ENCODE data around the gene GGTLC2. TPM values are rescaled to one million over a fixed set of nuclear protein-coding genes. Genes with fewer than 3 reads are reported as not detected.
A peak's percentile ranks its signal among the peaks of the same experiment; 100 is the strongest.
"Not testable (repeated sequence)": the region's sequence is repeated elsewhere in the genome, so short reads cannot be mapped to it uniquely, and the experiment has no call there.

Gene GGTLC2
- total RNA-seq, 1 experiment from 2014 or later: not detected

DNA sequence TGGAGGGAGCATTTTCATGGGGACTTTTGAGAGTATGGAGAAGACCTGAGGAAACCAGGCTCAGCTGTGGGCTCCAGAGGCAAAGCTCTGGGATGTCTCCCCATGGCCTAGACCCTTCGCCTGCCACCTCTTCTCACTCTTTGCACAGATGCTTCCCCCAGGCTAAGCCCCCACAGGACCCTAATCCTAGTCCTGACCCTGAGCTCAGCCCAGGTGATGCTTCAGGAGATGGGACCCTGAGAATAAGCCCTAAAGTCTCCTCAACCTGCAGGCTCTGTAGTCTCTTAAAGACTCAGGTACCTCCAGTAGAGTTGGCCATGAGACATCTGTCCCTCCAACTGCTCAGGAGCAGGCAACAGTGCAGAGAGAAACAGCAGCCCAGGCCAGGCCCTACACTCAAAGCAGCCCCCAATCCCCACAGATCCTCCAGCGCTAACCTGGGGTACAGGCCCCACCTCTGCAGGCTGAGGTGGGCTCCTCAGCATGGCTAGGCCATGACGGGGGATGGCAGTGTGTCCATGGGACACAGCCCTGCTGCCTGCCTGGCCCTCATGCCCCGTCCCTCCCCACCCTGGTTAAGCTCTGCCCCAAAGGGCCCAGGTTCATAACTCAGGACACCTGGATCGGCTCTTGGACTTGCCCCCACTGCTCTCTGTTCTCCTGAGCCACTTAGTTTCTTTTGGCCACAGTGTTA is 39.4 kb downstream of the GGTLC2 start:
- Histone ChIP-seq H3K4me3 (ENCODE audit: low read depth, low read length, poor library complexity, severe bottlenecking) (no peak overlapping the region), H3K4me1 (ENCODE audit: insufficient read depth, low read length, poor library complexity, severe bottlenecking) (no peaks in the 10 kb centered on the region), H3K36me3 (ENCODE audit: insufficient read depth, low read length, poor library complexity, severe bottlenecking) (no peaks in the 10 kb centered on the region), H3K27ac (ENCODE audit: low read depth, low read length, poor library complexity, severe bottlenecking) (no peak overlapping the region), H3K9me3 (ENCODE audit: low read depth, low read length, poor library complexity, severe bottlenecking) (no peaks in the 10 kb centered on the region), H3K27me3 (replicated peaks; ENCODE audit: insufficient read depth, low read depth, low read length, poor library complexity) (peaks cover 9% of the 10 kb centered on the region)
- POLR2A ChIA-PET (ENCODE audit: low non-redundant PET): no interaction called here
- DNase-seq (ENCODE audit: low spot score): no peak
- CTCF ChIA-PET: no interaction called here
- intact Hi-C loops (cut with micrococcal nuclease; ENCODE audit: unreplicated experiment): loop anchor here (10.0 kb wide), 1 partner anchor 99 kb away; no protein-coding TSS in a partner anchor
- no TSS peak for BruUV-seq (replicated peaks)
- TF ChIP-seq, protein P1, sequence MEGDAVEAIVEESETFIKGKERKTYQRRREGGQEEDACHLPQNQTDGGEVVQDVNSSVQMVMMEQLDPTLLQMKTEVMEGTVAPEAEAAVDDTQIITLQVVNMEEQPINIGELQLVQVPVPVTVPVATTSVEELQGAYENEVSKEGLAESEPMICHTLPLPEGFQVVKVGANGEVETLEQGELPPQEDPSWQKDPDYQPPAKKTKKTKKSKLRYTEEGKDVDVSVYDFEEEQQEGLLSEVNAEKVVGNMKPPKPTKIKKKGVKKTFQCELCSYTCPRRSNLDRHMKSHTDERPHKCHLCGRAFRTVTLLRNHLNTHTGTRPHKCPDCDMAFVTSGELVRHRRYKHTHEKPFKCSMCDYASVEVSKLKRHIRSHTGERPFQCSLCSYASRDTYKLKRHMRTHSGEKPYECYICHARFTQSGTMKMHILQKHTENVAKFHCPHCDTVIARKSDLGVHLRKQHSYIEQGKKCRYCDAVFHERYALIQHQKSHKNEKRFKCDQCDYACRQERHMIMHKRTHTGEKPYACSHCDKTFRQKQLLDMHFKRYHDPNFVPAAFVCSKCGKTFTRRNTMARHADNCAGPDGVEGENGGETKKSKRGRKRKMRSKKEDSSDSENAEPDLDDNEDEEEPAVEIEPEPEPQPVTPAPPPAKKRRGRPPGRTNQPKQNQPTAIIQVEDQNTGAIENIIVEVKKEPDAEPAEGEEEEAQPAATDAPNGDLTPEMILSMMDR (conservative IDR thresholded peaks at IDR 0.05; ENCODE audit: low read depth, low read length): no peak
- TF ChIP-seq EZH2 (IDR thresholded peaks at IDR 0.05; ENCODE audit: borderline replicate concordance, low read depth, low read length, poor library complexity, severe bottlenecking): no peak

DNA sequence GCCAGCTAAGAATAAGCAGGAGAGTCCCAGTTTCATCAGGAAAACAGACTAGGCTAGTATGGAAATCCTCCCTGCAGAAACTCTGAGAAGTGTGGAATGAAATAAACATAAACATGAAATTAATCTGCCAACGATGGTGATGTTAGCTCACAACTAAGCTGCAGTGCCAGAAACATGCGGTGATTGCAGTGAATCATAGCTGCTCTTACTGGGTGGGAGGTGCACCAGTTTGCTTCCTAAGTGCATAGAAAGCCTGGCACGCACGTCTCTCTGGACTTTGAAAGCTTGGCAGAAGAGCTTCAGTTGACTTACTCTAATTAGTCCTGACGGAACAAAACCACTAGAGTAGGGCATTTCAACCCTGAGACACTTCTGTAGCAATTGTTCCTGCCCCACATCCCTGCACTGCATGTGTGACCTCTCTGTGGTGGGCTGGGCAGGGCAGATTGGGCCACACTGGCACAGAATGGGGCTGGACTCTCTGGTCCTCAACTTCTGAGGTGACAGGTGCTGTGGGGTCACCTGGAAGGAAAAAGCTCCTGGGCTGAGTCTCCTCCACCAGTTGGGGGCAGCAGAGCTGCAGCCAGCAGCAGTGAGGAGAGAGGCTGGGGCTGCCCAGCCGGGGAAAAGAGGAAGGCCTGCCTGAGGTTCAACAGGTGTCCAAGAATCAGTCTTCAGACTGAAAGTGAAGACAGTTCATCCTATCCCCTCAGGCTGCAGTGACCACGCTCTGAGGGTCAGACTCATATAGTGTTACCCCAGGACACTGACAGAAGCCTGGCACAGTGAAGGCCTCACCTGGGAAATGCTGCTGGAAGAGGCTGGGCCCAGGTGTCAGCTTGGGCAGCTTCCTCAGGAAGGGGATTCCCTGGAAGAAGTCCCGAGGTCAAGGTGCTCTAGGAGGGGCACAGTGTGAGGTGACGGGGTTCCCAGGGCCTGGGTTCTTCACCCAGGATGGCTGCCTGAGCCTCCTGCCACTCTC is 40.5 kb downstream of the GGTLC2 start:
- intact Hi-C loops (cut with micrococcal nuclease; ENCODE audit: unreplicated experiment): loop anchor here (10.0 kb wide), 1 partner anchor 100 kb away; no protein-coding TSS in a partner anchor
- ChIA-PET CTCF (no interaction called here), POLR2A (ENCODE audit: low non-redundant PET) (no interaction called here)
- H3K27me3 ChIP-seq (replicated peaks; ENCODE audit: insufficient read depth, low read depth, low read length, poor library complexity): peaks cover 2% of the 10 kb centered on the region
- H3K4me1 ChIP-seq (ENCODE audit: insufficient read depth, low read length, poor library complexity, severe bottlenecking): no peaks in the 10 kb centered on the region
- no peak overlapping the region for H3K27ac ChIP-seq (ENCODE audit: low read depth, low read length, poor library complexity, severe bottlenecking)
- H3K9me3 ChIP-seq (ENCODE audit: low read depth, low read length, poor library complexity, severe bottlenecking): no peaks in the 10 kb centered on the region
- BruUV-seq (replicated peaks): no TSS peak
- no peak for DNase-seq (ENCODE audit: low spot score)
- TF ChIP-seq, protein P1 (conservative IDR thresholded peaks at IDR 0.05; ENCODE audit: low read depth, low read length): peak; percentile 53
- TF ChIP-seq EZH2 (IDR thresholded peaks at IDR 0.05; ENCODE audit: borderline replicate concordance, low read depth, low read length, poor library complexity, severe bottlenecking): no peak
- no peaks in the 10 kb centered on the region for H3K36me3 ChIP-seq (ENCODE audit: insufficient read depth, low read length, poor library complexity, severe bottlenecking)
- no peak overlapping the region for H3K4me3 ChIP-seq (ENCODE audit: low read depth, low read length, poor library complexity, severe bottlenecking)

DNA sequence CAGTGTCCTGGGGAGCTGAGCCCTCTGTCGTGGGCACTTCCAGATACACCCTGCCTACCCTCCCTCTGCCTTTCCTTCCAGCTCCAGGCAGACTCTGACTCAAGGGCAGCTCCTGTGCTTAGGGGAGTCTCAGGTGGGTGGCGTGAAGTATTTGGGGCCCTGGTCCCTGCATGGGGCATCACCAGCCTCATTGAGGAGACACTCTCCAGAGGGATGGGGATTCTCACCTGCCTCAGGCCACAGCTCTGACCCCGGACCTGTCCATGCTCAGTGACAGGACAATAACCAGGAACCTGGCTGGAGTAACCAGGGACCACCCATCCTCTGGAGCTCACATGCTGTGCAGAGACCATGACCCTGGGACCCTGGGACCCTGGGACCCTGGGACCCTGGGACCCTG is 41.2 kb downstream of the GGTLC2 start:
- H3K4me3 ChIP-seq (ENCODE audit: low read depth, low read length, poor library complexity, severe bottlenecking): no peak overlapping the region
- BruUV-seq (replicated peaks): no TSS peak
- no peaks in the 10 kb centered on the region for H3K27me3 ChIP-seq (replicated peaks; ENCODE audit: insufficient read depth, low read depth, low read length, poor library complexity)
- TF ChIP-seq EZH2 (IDR thresholded peaks at IDR 0.05; ENCODE audit: borderline replicate concordance, low read depth, low read length, poor library complexity, severe bottlenecking): no peak
- TF ChIP-seq, protein P1 (conservative IDR thresholded peaks at IDR 0.05; ENCODE audit: low read depth, low read length): no peak
- intact Hi-C loops (cut with micrococcal nuclease; ENCODE audit: unreplicated experiment): loop anchor here (10.0 kb wide), 1 partner anchor 101 kb away; no protein-coding TSS in a partner anchor
- no peaks in the 10 kb centered on the region for H3K4me1 ChIP-seq (ENCODE audit: insufficient read depth, low read length, poor library complexity, severe bottlenecking)
- H3K27ac ChIP-seq (ENCODE audit: low read depth, low read length, poor library complexity, severe bottlenecking): no peak overlapping the region
- CTCF ChIA-PET: no interaction called here
- H3K9me3 ChIP-seq (ENCODE audit: low read depth, low read length, poor library complexity, severe bottlenecking): no peaks in the 10 kb centered on the region
- DNase-seq (ENCODE audit: low spot score): no peak
- POLR2A ChIA-PET (ENCODE audit: low non-redundant PET): no interaction called here
- H3K36me3 ChIP-seq (ENCODE audit: insufficient read depth, low read length, poor library complexity, severe bottlenecking): no peaks in the 10 kb centered on the region

DNA sequence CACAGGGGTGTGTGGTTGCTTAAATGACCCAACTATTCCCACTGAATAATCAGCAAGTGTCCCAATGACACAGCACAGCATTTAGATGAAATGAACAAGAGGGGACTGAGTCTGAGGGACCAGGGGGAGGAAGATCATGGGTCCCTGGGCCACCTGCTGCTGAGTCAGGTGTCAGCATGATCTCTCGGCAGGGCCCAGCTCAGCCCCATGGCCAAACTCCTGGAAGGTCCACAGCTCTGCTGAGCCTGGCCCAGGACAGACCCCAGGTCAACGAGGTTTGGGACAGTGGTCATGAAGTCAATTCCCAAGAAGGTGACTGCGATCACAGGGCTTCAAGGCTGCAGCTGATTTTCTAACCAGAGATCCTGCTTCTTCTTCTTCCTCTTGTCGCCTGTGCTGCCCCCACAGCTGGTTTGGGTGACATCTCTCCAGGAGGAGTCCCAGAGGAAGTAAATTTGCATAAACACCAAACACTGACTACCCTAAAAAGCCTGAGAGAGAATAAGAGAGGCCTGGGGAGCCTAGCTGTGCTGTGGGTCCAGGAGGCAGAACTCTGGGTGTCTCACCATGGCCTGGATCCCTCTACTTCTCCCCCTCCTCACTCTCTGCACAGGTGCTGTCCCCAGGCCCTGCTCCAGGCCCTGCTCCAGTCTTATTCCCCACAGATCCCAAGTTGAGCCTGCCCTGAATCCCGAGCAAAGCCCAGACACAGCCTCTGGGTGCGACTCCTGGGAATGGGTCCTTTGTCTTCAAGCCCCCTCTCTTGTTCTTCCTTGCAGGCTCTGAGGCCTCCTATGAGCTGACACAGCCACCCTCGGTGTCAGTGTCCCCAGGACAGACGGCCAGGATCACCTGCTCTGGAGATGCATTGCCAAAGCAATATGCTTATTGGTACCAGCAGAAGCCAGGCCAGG is 42.0 kb downstream of the GGTLC2 start:
- BruUV-seq (replicated peaks); H3K4me1 ChIP-seq (ENCODE audit: insufficient read depth, low read length, poor library complexity, severe bottlenecking); H3K27me3 ChIP-seq (replicated peaks; ENCODE audit: insufficient read depth, low read depth, low read length, poor library complexity); H3K9me3 ChIP-seq (ENCODE audit: low read depth, low read length, poor library complexity, severe bottlenecking); H3K27ac ChIP-seq (ENCODE audit: low read depth, low read length, poor library complexity, severe bottlenecking); H3K4me3 ChIP-seq (ENCODE audit: low read depth, low read length, poor library complexity, severe bottlenecking); POLR2A ChIA-PET (ENCODE audit: low non-redundant PET); CTCF ChIA-PET; DNase-seq (ENCODE audit: low spot score); H3K36me3 ChIP-seq (ENCODE audit: insufficient read depth, low read length, poor library complexity, severe bottlenecking): not testable (repeated sequence)
- intact Hi-C loops (cut with micrococcal nuclease; ENCODE audit: unreplicated experiment): loop anchor here (10.0 kb wide), 1 partner anchor 102 kb away; no protein-coding TSS in a partner anchor

Data from A673 (cell line).